Urinary bladder (tissue), 4 donors: Measurements from ENCODE around the gene ACADM. TPM values are rescaled to one million over a fixed set of nuclear protein-coding genes. Genes with fewer than 3 reads are reported as not detected.
"Not testable (repeated sequence)": the region's sequence is repeated elsewhere in the genome, so short reads cannot be mapped to it uniquely, and the experiment has no call there.

Source experiments
- DNase-seq: peaks from one replicate; pipeline ENCODE4 v3.0.0-alpha.2; 2015; ENCODE audit errors: extremely low spot score
- H3K27ac ChIP-seq: one replicate; pipeline ENCODE4 v1.5.1; 2013; ENCODE audit warnings: low read depth, mild to moderate bottlenecking, moderate library complexity
- H3K36me3 ChIP-seq: one replicate; pipeline ENCODE4 v1.6.1; 2013; ENCODE audit warnings: mild to moderate bottlenecking, moderate library complexity; ENCODE audit not compliant: insufficient read depth
- H3K4me1 ChIP-seq: one replicate; pipeline ENCODE4 v1.6.1; 2013; ENCODE audit warnings: mild to moderate bottlenecking, moderate library complexity; ENCODE audit not compliant: insufficient read depth
- H3K4me3 ChIP-seq: one replicate; pipeline ENCODE4 v1.5.1; 2013; ENCODE audit warnings: low read depth, low read length
- WGBS: extraction: QIAGEN DNeasy Blood & Tissue Kit; methylation state at CpG from one replicate; pipeline ENCODE4 v1.1.7; 2013; 5-methylcytosine and 5-hydroxymethylcytosine counted together
- polyA plus RNA-seq: library from polyadenylated mRNA; stranded (reverse); fragments of 200-250 nt; gene quantifications from one replicate; pipeline ENCODE4 v1.2.3, GENCODE V29; 2013
- total RNA-seq: library from RNA; depleted of rRNA; stranded (reverse); fragments of >200 nt; gene quantifications from one replicate; pipeline ENCODE4 v1.2.3, GENCODE V29; 2014
- donor health status: healthy with polysubstance abuse.
- donor health status: healthy.

ACADM gene
- total RNA-seq (90.3 TPM), polyA plus RNA-seq (36.8 TPM)

GRCh38 chr1:75724472-75725022, at the start of gene ACADM:
Gene ACADM (plus strand): TSS chr1:75724709. CDS start chr1:75724788, 79 bp downstream.
- no peaks in the 10 kb centered on the region for H3K4me1 ChIP-seq
- WGBS = under 1% methylated on average over 48 of the region's 48 CpGs
- H3K27ac ChIP-seq = peak within 1 kb of the TSS; percentile 87
- H3K4me3 ChIP-seq = peak within 1 kb of the TSS; percentile 75
- peak; percentile 51 for DNase-seq
- no peaks in the 10 kb centered on the region for H3K36me3 ChIP-seq

- no peaks in the 10 kb centered on the region for H3K36me3 ChIP-seq
- 84% methylated on average over 5 of the region's 5 CpGs for WGBS
- no peak overlapping the region for H3K4me3 ChIP-seq
- no peak for DNase-seq
- no peaks in the 10 kb centered on the region for H3K4me1 ChIP-seq
- no peak overlapping the region for H3K27ac ChIP-seq
These were observed 47.1 kb upstream of the ACADM start for GRCh38 chr1:75677443-75677842.

DNA sequence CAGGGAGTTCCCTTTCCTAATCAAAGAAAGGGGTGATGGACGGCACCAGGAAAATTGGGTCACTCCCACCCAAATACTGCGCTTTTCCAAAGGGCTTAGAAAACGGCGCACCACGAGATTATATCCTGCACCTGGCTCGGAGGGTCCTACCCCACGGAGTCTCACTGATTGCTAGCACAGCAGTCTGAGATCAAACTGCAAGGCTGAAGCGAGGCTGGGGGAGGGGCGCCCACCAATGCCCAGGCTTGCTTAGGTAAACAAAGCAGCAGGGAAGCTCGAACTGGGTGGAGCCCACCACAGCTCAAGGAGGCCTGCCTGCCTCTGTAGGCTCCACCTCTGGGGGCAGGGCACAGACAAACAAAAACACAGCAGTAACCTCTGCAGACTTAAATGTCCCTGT, 46.5 kb upstream of the ACADM start:
- H3K36me3 ChIP-seq, H3K27ac ChIP-seq, H3K4me3 ChIP-seq, DNase-seq, H3K4me1 ChIP-seq: not testable (repeated sequence)
- WGBS = 63% methylated on average over 10 of the region's 10 CpGs

- H3K36me3 ChIP-seq = no peaks in the 10 kb centered on the region
- H3K4me3 ChIP-seq = no peak overlapping the region
- no peaks in the 10 kb centered on the region for H3K4me1 ChIP-seq
- no peak overlapping the region for H3K27ac ChIP-seq
- no peak for DNase-seq
These were observed 34.0 kb upstream of the ACADM start for GRCh38 chr1:75690547-75690946.

- DNase-seq = no peak
- no peak overlapping the region for H3K27ac ChIP-seq
- H3K4me3 ChIP-seq = no peak overlapping the region
- no peaks in the 10 kb centered on the region for H3K4me1 ChIP-seq
- H3K36me3 ChIP-seq = no peaks in the 10 kb centered on the region
- 34% methylated on average over 3 of the region's 3 CpGs for WGBS
These were observed 31.0 kb upstream of the ACADM start for GRCh38 chr1:75693551-75693950.

DNA sequence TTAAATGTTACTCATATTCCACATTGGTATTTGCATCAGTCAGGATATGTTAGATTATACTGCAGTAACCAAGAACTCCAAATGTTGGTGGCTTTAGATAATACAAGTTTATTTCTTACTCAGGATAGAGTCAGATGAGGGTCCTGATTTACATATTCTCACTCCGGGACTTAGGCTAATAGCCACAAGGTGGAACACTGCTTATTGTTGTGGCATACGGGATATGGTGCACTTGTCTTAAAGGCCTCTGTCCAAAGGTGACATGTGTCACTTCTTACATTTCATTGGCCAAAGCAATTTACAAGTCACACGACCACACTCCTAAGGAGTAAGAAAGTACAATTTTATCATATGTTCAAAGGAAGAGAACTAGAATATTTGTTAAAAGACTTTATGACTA, 28.5 kb upstream of the ACADM start:
- no peak overlapping the region for H3K4me3 ChIP-seq
- H3K27ac ChIP-seq = no peak overlapping the region
- H3K36me3 ChIP-seq = no peaks in the 10 kb centered on the region
- no peak for DNase-seq
- H3K4me1 ChIP-seq = no peaks in the 10 kb centered on the region
- 74% methylated on average over 3 of the region's 3 CpGs for WGBS

- WGBS = 40% methylated on average over 2 of the region's 2 CpGs
- DNase-seq = no peak
- no peaks in the 10 kb centered on the region for H3K36me3 ChIP-seq
- no peaks in the 10 kb centered on the region for H3K4me1 ChIP-seq
- H3K4me3 ChIP-seq = no peak overlapping the region
- H3K27ac ChIP-seq = no peak overlapping the region
These were observed 17.3 kb upstream of the ACADM start for GRCh38 chr1:75707191-75707590.

- DNase-seq = no peak
- Histone ChIP-seq H3K4me3 (no peak overlapping the region), H3K4me1 (no peaks in the 10 kb centered on the region), H3K36me3 (no peaks in the 10 kb centered on the region), H3K27ac (no peak overlapping the region)
- WGBS = 53% methylated on average over 2 of the region's 2 CpGs
These were observed 15.6 kb upstream of the ACADM start for GRCh38 chr1:75708910-75709309.

GRCh38 chr1:75710832-75711231, 13.7 kb upstream of the ACADM start:
- H3K27ac ChIP-seq = no peak overlapping the region
- no peak overlapping the region for H3K4me3 ChIP-seq
- H3K36me3 ChIP-seq = no peaks in the 10 kb centered on the region
- H3K4me1 ChIP-seq = no peaks in the 10 kb centered on the region
- DNase-seq = no peak

DNA sequence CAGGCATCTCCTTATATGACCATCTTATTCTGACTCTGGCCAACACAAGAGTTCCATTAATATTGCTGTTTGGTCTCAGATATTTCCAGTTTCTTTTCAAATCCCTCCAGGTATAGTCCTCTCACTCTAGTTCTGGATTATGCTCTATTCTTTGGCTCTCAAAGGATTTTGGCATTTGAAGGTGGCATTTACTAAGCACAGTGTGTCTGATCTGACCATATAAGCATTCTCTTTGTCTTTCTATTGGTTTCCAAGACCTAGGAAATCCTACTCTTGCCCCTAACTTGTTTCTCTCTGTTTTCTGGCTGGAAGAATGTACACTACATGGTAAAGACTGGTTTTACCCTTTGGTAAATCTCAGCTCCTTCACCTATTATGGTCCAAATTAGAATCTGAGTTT, 12.7 kb upstream of the ACADM start:
- DNase-seq = no peak
- Histone ChIP-seq H3K4me1 (no peaks in the 10 kb centered on the region), H3K36me3 (no peaks in the 10 kb centered on the region), H3K27ac (no peak overlapping the region), H3K4me3 (no peak overlapping the region)

DNA sequence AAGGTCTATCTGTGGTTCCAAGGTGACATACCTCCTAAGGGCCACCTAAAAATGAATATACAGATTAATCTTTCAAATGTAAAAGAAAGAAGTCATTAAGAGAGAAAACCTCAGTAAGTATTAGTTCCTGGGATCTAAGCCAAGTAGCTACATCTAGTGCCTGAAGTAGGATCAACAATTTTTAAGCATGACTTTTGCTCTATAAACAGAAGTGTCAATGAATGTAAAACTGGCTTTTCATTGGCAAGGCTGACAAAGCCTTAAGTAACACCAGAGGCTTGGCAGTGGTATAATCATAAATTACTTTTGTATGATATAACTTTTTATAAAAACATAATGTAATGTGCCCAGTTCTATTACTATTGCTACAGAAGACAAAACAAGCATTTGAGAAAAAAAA, 12.2 kb upstream of the ACADM start:
- no peak for DNase-seq
- no peak overlapping the region for H3K4me3 ChIP-seq
- H3K4me1 ChIP-seq = no peaks in the 10 kb centered on the region
- H3K27ac ChIP-seq = no peak overlapping the region
- no peaks in the 10 kb centered on the region for H3K36me3 ChIP-seq

DNA sequence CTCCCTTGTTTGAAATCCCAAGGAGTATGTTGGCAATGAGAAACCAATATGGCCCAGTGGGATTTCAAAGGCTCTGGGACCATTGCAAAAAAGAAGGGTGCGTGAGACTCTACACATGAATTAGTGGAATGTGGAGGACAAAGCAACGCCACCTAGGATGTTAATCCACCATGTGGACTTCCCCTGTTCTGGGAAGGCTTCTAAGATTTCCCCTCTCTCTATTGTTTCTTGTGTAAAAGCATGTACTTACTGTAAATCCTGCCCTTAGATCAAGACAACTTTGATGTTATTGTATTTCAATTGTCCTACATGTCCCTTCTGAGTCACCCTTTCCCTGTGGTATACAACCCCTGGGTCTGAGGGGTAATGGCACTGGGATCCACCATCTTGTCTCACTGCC, 4.7 kb upstream of the ACADM start:
- 84% methylated on average over 2 of the region's 2 CpGs for WGBS
- Histone ChIP-seq H3K36me3 (no peaks in the 10 kb centered on the region), H3K27ac (no peak overlapping the region), H3K4me3 (no peak overlapping the region), H3K4me1 (no peaks in the 10 kb centered on the region)
- no peak for DNase-seq

DNA sequence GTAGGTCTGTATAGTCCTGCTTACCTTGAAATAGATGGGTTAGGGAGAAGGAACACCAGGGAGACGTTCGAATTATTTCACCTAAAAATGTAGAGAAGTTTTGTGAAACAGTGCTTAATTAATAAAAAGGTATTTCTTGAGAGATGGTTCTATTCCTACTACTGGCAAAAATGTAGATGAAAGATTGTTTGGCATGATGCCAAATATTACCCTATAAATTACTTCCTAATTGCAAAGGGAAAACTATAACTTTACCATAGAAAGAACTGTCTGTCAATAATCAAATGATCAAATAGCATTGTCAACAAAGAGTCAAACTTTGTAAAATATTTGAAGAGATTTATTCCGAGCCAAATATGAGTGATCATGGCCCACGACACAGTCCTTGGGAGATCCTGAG, 4.2 kb upstream of the ACADM start:
- Histone ChIP-seq H3K27ac (no peak overlapping the region), H3K4me3 (no peak overlapping the region), H3K4me1 (no peaks in the 10 kb centered on the region), H3K36me3 (no peaks in the 10 kb centered on the region)
- no peak for DNase-seq
- 93% methylated on average over 4 of the region's 4 CpGs for WGBS

- Histone ChIP-seq H3K4me1 (no peaks in the 10 kb centered on the region), H3K4me3 (no peak overlapping the region), H3K27ac (no peak overlapping the region), H3K36me3 (no peaks in the 10 kb centered on the region)
- no peak for DNase-seq
- 88% methylated on average over 1 of the region's 1 CpG for WGBS
These were observed 3.7 kb upstream of the ACADM start for GRCh38 chr1:75720820-75721219.

GRCh38 chr1:75722246-75722645, 2.3 kb upstream of the ACADM start:
- not testable (repeated sequence) for H3K4me3 ChIP-seq, DNase-seq, H3K36me3 ChIP-seq, H3K27ac ChIP-seq, H3K4me1 ChIP-seq
- 91% methylated on average over 8 of the region's 8 CpGs for WGBS
